NCI-H526 treated with DMSO at 0.1 percent for 48 hours (cell line): ENCODE data around the gene TBC1D17.
"Not testable (repeated sequence)": the region's sequence is repeated elsewhere in the genome, so short reads cannot be mapped to it uniquely, and the experiment has no call there.

ENCODE experiments used
- DNase-seq: peaks from one replicate; lab custom pipeline; 2025; lab: John Stamatoyannopoulos, UW

TBC1D17 gene

GRCh38 chr19:49921871-49922795 is 44.6 kb downstream of the TBC1D17 start:
- no peak for DNase-seq

DNA sequence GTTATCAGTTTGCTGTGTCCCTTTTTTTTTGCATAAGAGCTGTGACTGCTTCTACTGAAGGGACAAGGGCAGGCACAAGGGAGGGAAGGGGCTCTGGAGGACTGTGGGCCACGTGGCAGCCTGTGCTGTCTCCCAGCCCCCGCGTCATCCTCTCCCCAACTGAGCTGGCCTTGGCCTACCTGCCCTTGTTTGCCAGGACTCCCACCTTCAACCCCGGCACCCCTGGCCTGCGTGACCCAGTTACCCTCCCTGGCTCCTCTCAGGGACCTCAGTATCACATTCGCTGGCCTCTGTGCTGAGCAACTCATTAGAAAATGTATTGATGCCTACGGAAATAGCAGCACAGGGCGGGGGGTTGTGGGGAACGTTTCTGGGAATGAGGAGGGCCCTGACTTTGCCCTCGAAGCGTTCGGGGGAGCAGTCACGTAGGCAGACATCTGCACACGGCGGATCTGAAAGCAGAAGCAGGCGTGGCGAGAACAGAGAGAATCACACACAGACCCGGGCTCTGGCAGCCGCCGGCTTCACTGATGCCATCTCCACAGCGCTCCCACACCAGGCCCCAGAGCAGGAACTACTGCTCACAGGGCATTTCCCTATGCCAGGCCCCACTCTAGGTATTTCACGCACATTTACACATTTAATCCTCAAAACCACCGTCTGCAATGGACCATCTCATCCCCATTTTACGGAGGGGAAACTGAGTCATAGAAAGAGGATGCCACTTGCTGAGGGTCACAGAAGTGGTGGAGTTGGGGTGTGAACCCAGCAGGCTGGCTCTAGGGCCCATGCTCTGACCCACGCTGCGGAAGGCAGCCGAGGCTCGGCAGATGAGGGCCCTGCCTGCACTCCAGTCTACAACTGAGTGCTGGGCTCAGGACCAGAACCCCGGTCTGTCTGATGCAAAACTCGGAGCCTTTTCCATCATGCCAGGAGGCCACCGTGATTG is 45.8 kb downstream of the TBC1D17 start:
- no peak for DNase-seq

DNA sequence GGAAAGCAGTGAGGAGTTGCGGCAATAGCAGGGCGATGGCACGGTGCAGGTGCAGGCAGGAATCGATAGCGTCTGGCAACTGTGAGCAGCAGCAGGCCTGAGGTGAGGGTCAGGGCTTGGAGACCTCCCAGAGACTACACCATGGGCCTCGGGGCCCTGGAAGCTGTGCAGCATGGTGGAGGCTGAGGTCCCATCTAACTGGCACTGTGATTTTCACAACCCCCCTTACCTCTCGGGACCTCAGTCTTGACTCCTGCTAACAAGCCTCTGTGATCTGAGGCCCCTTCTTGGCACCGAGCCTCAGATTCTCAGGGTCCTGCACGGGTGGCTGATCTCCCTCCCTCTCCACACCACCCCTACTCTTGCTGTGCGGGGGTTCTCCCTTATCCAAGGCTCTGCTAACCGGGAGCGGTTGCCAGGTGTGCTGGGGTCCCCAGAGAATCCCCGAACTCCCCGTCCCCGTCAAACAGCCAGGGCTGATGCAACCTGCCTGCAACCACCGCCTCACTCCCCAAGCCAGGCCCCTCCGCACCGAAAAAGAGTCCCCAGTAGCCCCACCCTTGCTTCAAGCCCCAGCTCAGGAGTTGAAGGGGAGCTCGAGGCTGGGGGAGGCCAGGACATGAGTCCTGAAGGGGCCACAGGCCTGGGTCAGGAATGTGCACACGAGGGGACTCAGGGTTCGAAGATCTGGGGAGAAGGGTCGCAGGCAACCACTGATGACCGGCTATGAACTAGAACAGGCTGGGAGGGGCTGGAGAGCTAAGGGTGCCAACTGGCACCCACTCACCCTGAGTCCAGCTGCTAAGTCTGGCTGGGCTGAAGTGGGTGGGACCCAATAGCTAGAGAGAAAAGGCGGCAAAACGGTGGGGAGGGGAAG is 46.7 kb downstream of the TBC1D17 start:
- DNase-seq = no peak

- DNase-seq = not testable (repeated sequence)
These were observed 47.3 kb downstream of the TBC1D17 start for GRCh38 chr19:49924881-49925210.

GRCh38 chr19:49925486-49925885 is 48.0 kb downstream of the TBC1D17 start:
- DNase-seq = no peak

- no peak for DNase-seq
These were observed 49.0 kb downstream of the TBC1D17 start for GRCh38 chr19:49926515-49926914.

- no peak for DNase-seq
These were observed 50.2 kb downstream of the TBC1D17 start for GRCh38 chr19:49927526-49928264.

DNA sequence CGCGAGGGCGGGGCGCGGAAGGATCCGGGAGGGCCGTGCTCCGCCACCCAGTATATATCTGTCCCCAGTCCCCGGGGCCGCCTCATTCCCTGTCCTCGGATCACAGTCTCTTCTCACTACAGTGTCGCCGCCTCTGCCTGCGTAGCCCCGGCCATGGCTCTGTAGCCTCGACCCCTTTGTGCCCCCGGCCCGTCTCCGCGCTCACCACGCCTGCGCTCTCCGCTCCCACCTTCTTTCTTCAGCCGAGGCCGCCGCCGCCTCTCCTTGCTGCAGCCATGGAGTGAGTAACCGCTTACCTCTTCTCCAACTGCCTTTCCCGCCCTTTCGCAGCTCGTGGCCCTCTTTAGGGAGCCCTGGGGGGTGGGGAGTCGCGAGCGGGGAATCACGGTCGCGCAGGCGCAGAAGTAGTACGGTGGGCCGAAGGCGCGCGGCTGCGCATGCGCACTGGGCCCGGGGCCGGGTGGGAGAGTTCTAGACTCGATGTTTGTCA is 51.7 kb downstream of the TBC1D17 start, which contains the start of the genes ATF5 and NUP62:
Gene ATF5, plus strand, starts transcription at position 85 of the 490 bp plus-strand sequence. CDS start 1,646 bp downstream, outside the sequence.
Gene NUP62, minus strand, starts transcription at position 384 of the 490 bp plus-strand sequence. CDS start 19,697 bp downstream, outside the sequence.
- DNase-seq = peak; percentile 94

DNA sequence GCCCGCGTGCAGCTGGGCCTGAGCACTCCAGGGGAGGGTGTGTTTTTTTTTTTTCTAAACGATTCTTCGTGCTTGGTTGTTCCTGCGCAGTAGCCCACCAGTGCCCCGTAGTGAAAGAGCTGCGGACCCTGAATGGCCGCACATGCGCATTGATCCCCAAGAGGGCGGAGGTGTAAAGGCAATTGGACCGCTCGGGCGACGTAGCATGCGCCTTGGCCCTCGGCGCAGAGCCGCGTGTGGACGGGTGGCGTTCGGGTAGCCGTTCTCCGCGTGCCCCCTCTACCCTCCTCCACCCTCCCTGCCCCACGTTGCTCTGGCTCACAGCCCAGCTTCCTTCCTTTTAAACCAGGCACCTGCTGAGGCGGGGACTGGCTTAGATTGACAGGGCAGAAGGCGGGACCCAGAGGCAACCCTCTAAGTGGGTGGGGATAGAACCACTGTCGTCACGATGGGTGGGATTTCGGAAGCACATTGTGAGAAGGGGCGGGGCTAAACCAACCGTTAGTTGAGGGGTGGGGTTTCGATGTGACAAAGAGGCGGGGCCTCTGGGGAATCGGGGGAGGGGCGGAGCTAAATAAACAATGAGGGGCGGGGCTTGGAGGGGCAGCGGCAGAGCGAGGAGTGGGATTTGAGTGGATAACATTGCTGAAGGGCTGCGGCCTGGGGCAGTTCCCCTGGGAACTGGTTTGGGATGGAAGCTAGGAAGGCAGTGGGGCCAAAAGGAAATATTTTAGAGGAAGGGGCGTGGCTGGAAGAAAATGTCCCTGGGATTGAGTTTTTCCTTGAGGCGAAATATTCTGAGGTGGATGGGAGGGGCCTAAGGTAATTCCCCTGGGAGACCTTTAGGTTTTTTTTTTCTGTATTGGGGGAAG is 52.3 kb downstream of the TBC1D17 start:
- DNase-seq = peak; percentile 94

DNA sequence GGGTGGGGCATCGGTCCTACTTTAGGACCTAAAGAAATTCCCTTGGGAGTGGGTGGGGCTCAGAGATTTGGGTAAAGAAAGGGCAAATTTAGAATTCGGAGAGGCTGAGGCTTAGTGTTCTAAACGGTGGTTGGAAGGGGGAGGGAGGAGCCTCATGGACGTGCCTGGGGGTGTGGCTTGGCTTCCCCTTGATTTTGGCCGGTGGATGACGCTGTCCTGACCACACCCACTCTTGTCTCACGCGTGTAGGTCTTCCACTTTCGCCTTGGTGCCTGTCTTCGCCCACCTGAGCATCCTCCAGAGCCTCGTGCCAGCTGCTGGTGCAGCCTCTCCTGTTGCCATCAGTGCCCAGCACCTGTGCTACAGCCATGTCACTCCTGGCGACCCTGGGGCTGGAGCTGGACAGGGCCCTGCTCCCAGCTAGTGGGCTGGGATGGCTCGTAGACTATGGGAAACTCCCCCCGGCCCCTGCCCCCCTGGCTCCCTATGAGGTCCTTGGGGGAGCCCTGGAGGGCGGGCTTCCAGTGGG is 53.0 kb downstream of the TBC1D17 start:
- DNase-seq = no peak

- no peak for DNase-seq
These were observed 54.0 kb downstream of the TBC1D17 start for GRCh38 chr19:49931293-49932040.

DNA sequence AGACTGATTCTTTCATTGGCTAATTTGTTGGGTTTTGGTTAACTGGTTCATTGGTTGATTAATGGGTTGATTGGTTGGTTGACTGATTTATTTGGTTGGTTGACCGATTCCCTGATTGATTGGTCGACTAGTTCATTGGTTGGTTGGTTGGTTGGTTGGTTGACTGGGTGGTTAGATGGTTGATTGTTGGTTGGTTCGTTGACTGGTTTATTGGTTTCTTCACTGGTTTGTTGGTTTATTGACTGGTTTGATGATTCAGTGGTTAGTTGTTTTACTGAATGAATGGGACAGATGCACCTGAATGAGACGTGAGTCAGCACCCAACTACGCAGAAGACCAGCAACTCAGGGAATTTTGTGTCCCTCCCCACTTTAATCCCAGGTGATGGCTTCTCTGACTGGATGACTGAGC is 54.5 kb downstream of the TBC1D17 start:
- DNase-seq = no peak

DNA sequence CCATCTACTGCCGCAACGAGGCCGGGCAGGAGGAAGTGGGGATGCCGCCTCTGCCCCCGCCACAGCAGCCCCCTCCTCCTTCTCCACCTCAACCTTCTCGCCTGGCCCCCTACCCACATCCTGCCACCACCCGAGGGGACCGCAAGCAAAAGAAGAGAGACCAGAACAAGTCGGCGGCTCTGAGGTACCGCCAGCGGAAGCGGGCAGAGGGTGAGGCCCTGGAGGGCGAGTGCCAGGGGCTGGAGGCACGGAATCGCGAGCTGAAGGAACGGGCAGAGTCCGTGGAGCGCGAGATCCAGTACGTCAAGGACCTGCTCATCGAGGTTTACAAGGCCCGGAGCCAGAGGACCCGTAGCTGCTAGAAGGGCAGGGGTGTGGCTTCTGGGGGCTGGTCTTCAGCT is 55.2 kb downstream of the TBC1D17 start:
- DNase-seq = no peak

DNA sequence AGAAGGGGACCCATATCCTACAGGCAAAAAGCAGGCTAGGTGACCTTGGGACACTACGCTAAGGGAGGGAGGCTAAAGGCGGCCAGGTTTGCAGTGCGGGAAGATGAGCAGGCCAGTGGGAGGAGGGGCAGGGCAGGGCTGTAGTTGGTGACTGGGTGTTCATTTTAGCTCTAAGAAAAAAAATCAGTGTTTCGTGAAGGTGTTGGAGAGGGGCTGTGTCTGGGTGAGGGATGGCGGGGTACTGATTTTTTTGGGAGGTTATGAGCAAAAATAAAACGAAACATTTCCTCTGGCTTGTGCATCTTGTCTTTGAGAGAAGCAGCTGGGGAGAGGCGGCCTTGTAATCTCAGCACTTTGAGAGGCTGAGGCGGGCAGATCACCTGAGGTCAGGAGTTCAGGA is 56.1 kb downstream of the TBC1D17 start:
- no peak for DNase-seq

DNA sequence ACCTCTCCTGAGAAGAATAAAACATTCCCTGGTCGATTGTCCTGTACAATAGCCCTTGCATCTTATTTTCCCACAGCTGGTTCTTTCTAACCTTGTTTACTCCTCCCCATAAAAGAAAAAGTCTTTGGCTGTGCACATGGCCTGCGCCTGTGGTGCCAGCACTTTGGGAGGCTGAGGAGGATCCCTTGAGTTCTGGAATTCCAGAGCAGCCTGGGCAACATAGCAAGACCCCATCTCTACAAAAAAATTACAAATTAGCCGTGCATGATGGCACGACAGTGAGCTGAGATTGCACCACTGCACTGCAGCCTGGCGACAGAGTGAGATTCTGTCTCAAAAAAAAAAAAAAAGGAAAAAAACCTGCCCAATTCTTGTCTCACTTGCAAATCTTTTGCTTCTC is 59.0 kb downstream of the TBC1D17 start:
- no peak for DNase-seq

- peak; percentile 58 for DNase-seq
These were observed 60.4 kb downstream of the TBC1D17 start for GRCh38 chr19:49937750-49938381.
